Measurements from ENCODE around the gene DSCAML1.

DNA sequence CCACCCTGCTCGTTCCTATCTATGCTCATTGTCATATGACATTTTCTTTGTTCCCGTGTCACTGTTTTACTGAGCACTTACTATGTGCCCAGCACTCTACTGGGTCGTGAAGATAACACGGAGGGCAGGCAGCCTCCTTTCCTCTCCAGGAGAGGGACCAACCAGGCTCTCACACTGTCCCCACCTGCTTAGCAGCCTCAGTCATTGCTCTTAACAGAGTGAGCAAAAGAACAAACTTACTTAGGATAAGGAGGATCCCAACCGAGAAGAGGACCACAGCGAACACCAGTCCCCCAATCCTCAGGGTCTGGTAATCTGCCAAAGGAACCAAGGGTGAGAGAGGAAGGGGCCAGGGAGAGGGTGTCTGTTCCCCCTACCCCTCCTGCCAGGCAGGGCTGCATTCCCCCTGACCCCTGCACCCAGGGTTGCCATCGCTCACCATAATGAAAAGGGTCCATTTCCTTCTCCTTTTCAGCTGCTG is 44.6 kb upstream of the DSCAML1 start:
- no peak for TF ChIP-seq POLR2A (IDR thresholded peaks at IDR 0.05)
- TF ChIP-seq, protein P1, sequence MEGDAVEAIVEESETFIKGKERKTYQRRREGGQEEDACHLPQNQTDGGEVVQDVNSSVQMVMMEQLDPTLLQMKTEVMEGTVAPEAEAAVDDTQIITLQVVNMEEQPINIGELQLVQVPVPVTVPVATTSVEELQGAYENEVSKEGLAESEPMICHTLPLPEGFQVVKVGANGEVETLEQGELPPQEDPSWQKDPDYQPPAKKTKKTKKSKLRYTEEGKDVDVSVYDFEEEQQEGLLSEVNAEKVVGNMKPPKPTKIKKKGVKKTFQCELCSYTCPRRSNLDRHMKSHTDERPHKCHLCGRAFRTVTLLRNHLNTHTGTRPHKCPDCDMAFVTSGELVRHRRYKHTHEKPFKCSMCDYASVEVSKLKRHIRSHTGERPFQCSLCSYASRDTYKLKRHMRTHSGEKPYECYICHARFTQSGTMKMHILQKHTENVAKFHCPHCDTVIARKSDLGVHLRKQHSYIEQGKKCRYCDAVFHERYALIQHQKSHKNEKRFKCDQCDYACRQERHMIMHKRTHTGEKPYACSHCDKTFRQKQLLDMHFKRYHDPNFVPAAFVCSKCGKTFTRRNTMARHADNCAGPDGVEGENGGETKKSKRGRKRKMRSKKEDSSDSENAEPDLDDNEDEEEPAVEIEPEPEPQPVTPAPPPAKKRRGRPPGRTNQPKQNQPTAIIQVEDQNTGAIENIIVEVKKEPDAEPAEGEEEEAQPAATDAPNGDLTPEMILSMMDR (IDR thresholded peaks at IDR 0.05), result no peak

All from tibial nerve (tissue), 3 donors.